Measurements from ENCODE around the gene TRIM37. TPM values are rescaled to one million over a fixed set of nuclear protein-coding genes. Genes with fewer than 3 reads are reported as not detected.

The TRIM37 gene
- total RNA-seq, 1 donor: 26.0 TPM

Other genes with a start within 250 kb of the TRIM37 start
- gene SKA2, start 48.3 kb upstream of the TRIM37 start, total RNA-seq: 6.3 TPM
- 1.3 TPM for gene PRR11, start 48.9 kb upstream of the TRIM37 start, total RNA-seq
- 11.9 TPM for gene SMG8, start 103.2 kb upstream of the TRIM37 start, total RNA-seq
- 0.84 TPM for gene GDPD1, start 113.6 kb upstream of the TRIM37 start, total RNA-seq
- gene YPEL2, start 224.8 kb upstream of the TRIM37 start, total RNA-seq: 70.9 TPM

Data from mononuclear cell (primary cell).